Activated CD8-positive, alpha-beta memory T cell treated with anti-CD3 and anti-CD28 coated beads for 36 hours (primary cell): Measurements from ENCODE around the gene PEPD. TPM values are rescaled to one million over a fixed set of nuclear protein-coding genes. Genes with fewer than 3 reads are reported as not detected.

Experiments
- CTCF ChIA-PET: fragments of 350-600 bp; sonication (Branson Sonifier 250); formaldehyde crosslinking; loops from one replicate; lab custom pipeline; 2021; ENCODE audit warnings: antibody characterized with exemption; lab: Charles Lee
- POLR2A ChIA-PET: fragments of 350-600 bp; sonication (Branson Sonifier 250); formaldehyde crosslinking; loops from one replicate; lab custom pipeline; 2021; ENCODE audit warnings: antibody characterized with exemption; lab: Charles Lee
- total RNA-seq, 2 experiments: library from RNA; stranded (reverse); gene quantifications; one replicate each; pipeline ENCODE4 v1.2.3, GENCODE V29; 2021

PEPD gene
- total RNA-seq, 2 experiments from 2014 or later = 42.2 to 46.2 TPM

- CTCF ChIA-PET = interaction anchor here (3.3 to 3.4 kb wide), 2 partner anchors 9 to 173 kb away, joined by 18 to 30 read pairs; no protein-coding TSS in a partner anchor
- POLR2A ChIA-PET = no interaction called here
Measured at GRCh38 chr19:33408116-33408515, 113.5 kb downstream of the PEPD start.

- CTCF ChIA-PET = interaction anchor here (0.8 to 3.4 kb wide), 3 partner anchors 9 to 173 kb away, joined by 3 to 30 read pairs (median 18); no protein-coding TSS in a partner anchor
- POLR2A ChIA-PET = no interaction called here
Measured at GRCh38 chr19:33407716-33408115, 113.9 kb downstream of the PEPD start.

- ChIA-PET POLR2A (no interaction called here), CTCF (interaction anchor here (0.6 to 3.4 kb wide), 20 partner anchors 9 to 282 kb away, joined by 3 to 30 read pairs (median 3); partner anchors contain the start of gene CEBPG)
Measured at GRCh38 chr19:33407140-33407551, 114.4 kb downstream of the PEPD start.

GRCh38 chr19:33406521-33407139 lies 115.0 kb downstream of the PEPD start:
- POLR2A ChIA-PET = no interaction called here
- CTCF ChIA-PET = interaction anchor here (0.5 to 3.4 kb wide), 23 partner anchors 10 to 430 kb away, joined by 3 to 30 read pairs (median 3); partner anchors contain the start of gene CEBPG

GRCh38 chr19:33405553-33406461 lies 115.8 kb downstream of the PEPD start:
- CTCF ChIA-PET = interaction anchor here (0.5 to 3.4 kb wide), 15 partner anchors 8 to 429 kb away, joined by 3 to 30 read pairs (median 4); partner anchors contain the start of gene CEBPG
- POLR2A ChIA-PET = no interaction called here

GRCh38 chr19:33405254-33405552 lies 116.4 kb downstream of the PEPD start:
- CTCF ChIA-PET = interaction anchor here (1.0 to 3.4 kb wide), 4 partner anchors 9 to 170 kb away, joined by 3 to 30 read pairs (median 12); no protein-coding TSS in a partner anchor
- POLR2A ChIA-PET = no interaction called here

- ChIA-PET CTCF (interaction anchor here (1.0 kb wide), 1 partner anchor 169 kb away, joined by 5 read pairs; no protein-coding TSS in a partner anchor), POLR2A (no interaction called here)
Measured at GRCh38 chr19:33404506-33405253, 116.9 kb downstream of the PEPD start.

GRCh38 chr19:33403973-33404304 lies 117.7 kb downstream of the PEPD start:
- POLR2A ChIA-PET = no interaction called here
- CTCF ChIA-PET = interaction anchor here (0.9 to 1.3 kb wide), 2 partner anchors 166 to 168 kb away, joined by 3 to 6 read pairs; no protein-coding TSS in a partner anchor

GRCh38 chr19:33403221-33403972 lies 118.2 kb downstream of the PEPD start:
- POLR2A ChIA-PET = no interaction called here
- CTCF ChIA-PET = interaction anchor here (0.9 to 1.3 kb wide), 2 partner anchors 165 to 168 kb away, joined by 3 to 6 read pairs; no protein-coding TSS in a partner anchor

GRCh38 chr19:33402421-33403220 lies 119.0 kb downstream of the PEPD start:
- ChIA-PET POLR2A (no interaction called here), CTCF (interaction anchor here (1.3 kb wide), 1 partner anchor 167 kb away, joined by 6 read pairs; no protein-coding TSS in a partner anchor)

GRCh38 chr19:33401683-33402420 lies 119.7 kb downstream of the PEPD start:
- ChIA-PET POLR2A (no interaction called here), CTCF (no interaction called here)

GRCh38 chr19:33400856-33401682 lies 120.5 kb downstream of the PEPD start:
- POLR2A ChIA-PET = no interaction called here
- CTCF ChIA-PET = interaction anchor here (1.4 kb wide), 1 partner anchor 15 kb away, joined by 3 read pairs; no protein-coding TSS in a partner anchor

- POLR2A ChIA-PET = no interaction called here
- CTCF ChIA-PET = interaction anchor here (1.4 kb wide), 1 partner anchor 16 kb away, joined by 3 read pairs; no protein-coding TSS in a partner anchor
Measured at GRCh38 chr19:33399745-33400681, 121.6 kb downstream of the PEPD start.

GRCh38 chr19:33399081-33399744 lies 122.4 kb downstream of the PEPD start:
- ChIA-PET POLR2A (interaction anchor here (1.1 kb wide), 1 partner anchor 26 kb away, joined by 3 read pairs; the partner anchor contains the start of gene CEBPG), CTCF (interaction anchor here (1.4 kb wide), 1 partner anchor 17 kb away, joined by 3 read pairs; no protein-coding TSS in a partner anchor)
